Activated B cell treated with CpG ODN at 0.5 μM for 24 hours (primary cell): ENCODE measurements around the gene POMC. TPM values are rescaled to one million over a fixed set of nuclear protein-coding genes. Genes with fewer than 3 reads are reported as not detected.

Experiments used
- ATAC-seq: fragments of 200-7000 bp; cut with Tn5 transposase; one replicate; pipeline ENCODE4 v1.10.0; 2021; ENCODE audit warnings: low read depth, mild to moderate bottlenecking, moderate library complexity
- CTCF ChIA-PET: fragments of 350-600 bp; sonication (Branson Sonifier 250); formaldehyde crosslinking; loops from one replicate; lab custom pipeline; 2021; ENCODE audit warnings: antibody characterized with exemption; lab: Charles Lee
- POLR2A ChIA-PET: fragments of 350-600 bp; sonication (Branson Sonifier 250); formaldehyde crosslinking; loops from one replicate; lab custom pipeline; 2021; ENCODE audit warnings: antibody characterized with exemption; lab: Charles Lee
- DNase-seq: peaks from one replicate; pipeline ENCODE4 v3.0.0; 2022
- H3K27ac Mint-ChIP-seq: one replicate; pipeline ENCODE4 v1.8.0; 2020; ENCODE audit warnings: mixed read lengths
- H3K27me3 Mint-ChIP-seq: one replicate; pipeline ENCODE4 v1.8.0; 2021; ENCODE audit warnings: mixed read lengths
- H3K36me3 Mint-ChIP-seq: one replicate; pipeline ENCODE4 v1.8.0; 2021; ENCODE audit warnings: low read depth, mixed read lengths
- H3K4me1 Mint-ChIP-seq: one replicate; pipeline ENCODE4 v1.8.0; 2021; ENCODE audit warnings: mixed read lengths
- H3K4me3 Mint-ChIP-seq: one replicate; pipeline ENCODE4 v1.8.0; 2020; ENCODE audit warnings: mild to moderate bottlenecking, mixed read lengths
- H3K9me3 Mint-ChIP-seq: one replicate; pipeline ENCODE4 v1.8.0; 2020; ENCODE audit warnings: mixed read lengths
- intact Hi-C: fragments of 100-400 bp; cut with micrococcal nuclease; formaldehyde crosslinking; loops from one replicate; pipeline ENCODE4 v1.15.1; 2024
- total RNA-seq: library from RNA; stranded (reverse); gene quantifications from 2 replicates; pipeline ENCODE4 v1.2.3, GENCODE V29; 2022
- TF ChIP-seq, protein P1 (sequence below): fragments of 200-600 bp; IDR thresholded peaks from one replicate; pipeline ENCODE4 v1.8.0; 2022; ENCODE audit warnings: antibody characterized with exemption, mild to moderate bottlenecking

The POMC gene
- total RNA-seq, 1 donor from 2014 or later = 3.2 TPM

- Mint-ChIP-seq H3K4me1 (peaks cover 4% of the 10 kb centered on the region), H3K9me3 (no peaks in the 10 kb centered on the region), H3K27ac (no peak overlapping the region), H3K27me3 (peaks cover 37% of the 10 kb centered on the region), H3K4me3 (no peak overlapping the region), H3K36me3 (no peaks in the 10 kb centered on the region)
- TF ChIP-seq, protein P1, sequence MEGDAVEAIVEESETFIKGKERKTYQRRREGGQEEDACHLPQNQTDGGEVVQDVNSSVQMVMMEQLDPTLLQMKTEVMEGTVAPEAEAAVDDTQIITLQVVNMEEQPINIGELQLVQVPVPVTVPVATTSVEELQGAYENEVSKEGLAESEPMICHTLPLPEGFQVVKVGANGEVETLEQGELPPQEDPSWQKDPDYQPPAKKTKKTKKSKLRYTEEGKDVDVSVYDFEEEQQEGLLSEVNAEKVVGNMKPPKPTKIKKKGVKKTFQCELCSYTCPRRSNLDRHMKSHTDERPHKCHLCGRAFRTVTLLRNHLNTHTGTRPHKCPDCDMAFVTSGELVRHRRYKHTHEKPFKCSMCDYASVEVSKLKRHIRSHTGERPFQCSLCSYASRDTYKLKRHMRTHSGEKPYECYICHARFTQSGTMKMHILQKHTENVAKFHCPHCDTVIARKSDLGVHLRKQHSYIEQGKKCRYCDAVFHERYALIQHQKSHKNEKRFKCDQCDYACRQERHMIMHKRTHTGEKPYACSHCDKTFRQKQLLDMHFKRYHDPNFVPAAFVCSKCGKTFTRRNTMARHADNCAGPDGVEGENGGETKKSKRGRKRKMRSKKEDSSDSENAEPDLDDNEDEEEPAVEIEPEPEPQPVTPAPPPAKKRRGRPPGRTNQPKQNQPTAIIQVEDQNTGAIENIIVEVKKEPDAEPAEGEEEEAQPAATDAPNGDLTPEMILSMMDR = no peak
- ATAC-seq = no peak
- DNase-seq = no peak
- POLR2A ChIA-PET = interaction anchor here (0.7 kb wide), 2 partner anchors 143 to 255 kb away, joined by 3 to 5 read pairs; no protein-coding TSS in a partner anchor
- CTCF ChIA-PET = no interaction called here
- intact Hi-C loops = no loop called here
Measured at GRCh38 chr2:25173719-25174118, 5.3 kb upstream of the POMC start.

DNA sequence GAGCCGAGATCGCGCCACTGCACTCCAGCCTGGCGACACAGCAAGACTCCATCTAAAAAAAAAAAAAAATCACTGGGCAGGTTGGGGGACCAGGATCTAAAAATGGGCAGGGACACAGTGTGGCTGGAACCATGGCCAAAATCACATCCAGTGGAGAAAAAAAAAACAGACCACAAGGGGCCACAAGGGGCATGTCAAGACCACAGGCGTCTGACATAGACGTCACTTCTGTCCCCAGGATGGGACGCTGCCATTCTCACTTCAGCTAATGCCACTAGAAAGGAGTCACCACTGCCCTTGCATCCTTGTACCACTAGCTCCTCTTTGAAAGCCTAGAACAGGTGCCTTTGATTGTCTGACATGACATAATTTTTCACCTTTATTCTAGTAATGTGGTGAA, 2.5 kb upstream of the POMC start:
- ATAC-seq (no peak), DNase-seq (no peak)
- no peaks in the 10 kb centered on the region for H3K9me3 Mint-ChIP-seq
- no peaks in the 10 kb centered on the region for H3K36me3 Mint-ChIP-seq
- no peak overlapping the region for H3K27ac Mint-ChIP-seq
- CTCF ChIA-PET = interaction anchor here (0.6 to 1.8 kb wide), 4 partner anchors 20 to 57 kb away, joined by 3 to 7 read pairs (median 4); no protein-coding TSS in a partner anchor
- H3K27me3 Mint-ChIP-seq = peaks cover 39% of the 10 kb centered on the region
- intact Hi-C loops = no loop called here
- TF ChIP-seq, protein P1 = no peak
- POLR2A ChIA-PET = no interaction called here
- no peak overlapping the region for H3K4me3 Mint-ChIP-seq
- H3K4me1 Mint-ChIP-seq = peaks cover 22% of the 10 kb centered on the region

DNA sequence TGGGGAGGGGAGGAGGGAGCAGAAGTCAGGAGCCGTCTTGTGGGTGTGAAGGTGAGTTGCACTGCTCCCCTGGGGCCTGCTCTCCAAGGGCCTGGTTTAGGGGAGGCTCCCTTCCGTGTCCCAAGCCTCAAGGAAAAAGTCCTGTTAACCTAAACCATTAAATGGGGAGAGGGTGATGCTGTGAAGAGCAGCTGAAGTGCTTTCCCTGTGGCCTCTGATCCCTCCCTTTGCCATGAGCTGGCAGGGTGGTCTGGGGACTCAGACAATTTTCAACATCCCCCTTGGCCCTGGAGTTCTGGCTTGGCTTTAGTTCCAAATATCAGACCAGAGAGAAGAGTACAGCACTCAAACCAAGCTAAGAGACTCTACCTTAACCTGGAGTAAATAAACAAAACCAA, 692 bp upstream of the POMC start:
- DNase-seq (no peak), ATAC-seq (no peak)
- POLR2A ChIA-PET = interaction anchor here (1.1 kb wide), 1 partner anchor 107 kb away, joined by 3 read pairs; no protein-coding TSS in a partner anchor
- TF ChIP-seq, protein P1 = no peak
- peaks cover 33% of the 10 kb centered on the region for H3K27me3 Mint-ChIP-seq
- no peaks in the 10 kb centered on the region for H3K9me3 Mint-ChIP-seq
- intact Hi-C loops = loop anchor here (2.0 to 5.0 kb wide), 3 partner anchors 173 to 390 kb away; partner anchors contain the start of gene DNMT3A
- no peak overlapping the region for H3K27ac Mint-ChIP-seq
- H3K36me3 Mint-ChIP-seq = no peaks in the 10 kb centered on the region
- peak overlapping the region; percentile 78 for H3K4me3 Mint-ChIP-seq
- H3K4me1 Mint-ChIP-seq = peaks cover 32% of the 10 kb centered on the region
- CTCF ChIA-PET = interaction anchor here (5.8 to 6.7 kb wide), 2 partner anchors 27 to 60 kb away, joined by 73 to 78 read pairs; no protein-coding TSS in a partner anchor

GRCh38 chr2:25165992-25166875, 2.1 kb downstream of the POMC start:
- CTCF ChIA-PET = interaction anchor here (0.5 to 6.7 kb wide), 39 partner anchors 9 to 756 kb away, joined by 3 to 78 read pairs (median 4); no protein-coding TSS in a partner anchor

More at GRCh38 chr2:25165992-25166875, 2.1 kb downstream of the POMC start:
- peak overlapping the region; percentile 38 for H3K4me3 Mint-ChIP-seq
- peak; percentile 71 for DNase-seq
- no peaks in the 10 kb centered on the region for H3K9me3 Mint-ChIP-seq
- no peaks in the 10 kb centered on the region for H3K36me3 Mint-ChIP-seq
- peaks cover 23% of the 10 kb centered on the region for H3K27me3 Mint-ChIP-seq
- peak overlapping the region; percentile 65 for H3K27ac Mint-ChIP-seq
- intact Hi-C loops = loop anchor here (1.0 to 5.0 kb wide), 10 partner anchors 30 to 498 kb away; partner anchors contain the start of gene DNMT3A
- peak; percentile 95 for ATAC-seq
- peaks cover 33% of the 10 kb centered on the region for H3K4me1 Mint-ChIP-seq
- TF ChIP-seq, protein P1 = peak; percentile 20
- POLR2A ChIA-PET = interaction anchor here (0.7 to 2.0 kb wide), 10 partner anchors 19 to 402 kb away, joined by 3 to 8 read pairs (median 4); no protein-coding TSS in a partner anchor
